Measurements from ENCODE around the gene KRT14. TPM values are rescaled to one million over a fixed set of nuclear protein-coding genes. Genes with fewer than 3 reads are reported as not detected.
"Not testable (repeated sequence)": the region's sequence is repeated elsewhere in the genome, so short reads cannot be mapped to it uniquely, and the experiment has no call there.

Gene KRT14
- total RNA-seq, 1 donor from 2014 or later: not detected

DNA sequence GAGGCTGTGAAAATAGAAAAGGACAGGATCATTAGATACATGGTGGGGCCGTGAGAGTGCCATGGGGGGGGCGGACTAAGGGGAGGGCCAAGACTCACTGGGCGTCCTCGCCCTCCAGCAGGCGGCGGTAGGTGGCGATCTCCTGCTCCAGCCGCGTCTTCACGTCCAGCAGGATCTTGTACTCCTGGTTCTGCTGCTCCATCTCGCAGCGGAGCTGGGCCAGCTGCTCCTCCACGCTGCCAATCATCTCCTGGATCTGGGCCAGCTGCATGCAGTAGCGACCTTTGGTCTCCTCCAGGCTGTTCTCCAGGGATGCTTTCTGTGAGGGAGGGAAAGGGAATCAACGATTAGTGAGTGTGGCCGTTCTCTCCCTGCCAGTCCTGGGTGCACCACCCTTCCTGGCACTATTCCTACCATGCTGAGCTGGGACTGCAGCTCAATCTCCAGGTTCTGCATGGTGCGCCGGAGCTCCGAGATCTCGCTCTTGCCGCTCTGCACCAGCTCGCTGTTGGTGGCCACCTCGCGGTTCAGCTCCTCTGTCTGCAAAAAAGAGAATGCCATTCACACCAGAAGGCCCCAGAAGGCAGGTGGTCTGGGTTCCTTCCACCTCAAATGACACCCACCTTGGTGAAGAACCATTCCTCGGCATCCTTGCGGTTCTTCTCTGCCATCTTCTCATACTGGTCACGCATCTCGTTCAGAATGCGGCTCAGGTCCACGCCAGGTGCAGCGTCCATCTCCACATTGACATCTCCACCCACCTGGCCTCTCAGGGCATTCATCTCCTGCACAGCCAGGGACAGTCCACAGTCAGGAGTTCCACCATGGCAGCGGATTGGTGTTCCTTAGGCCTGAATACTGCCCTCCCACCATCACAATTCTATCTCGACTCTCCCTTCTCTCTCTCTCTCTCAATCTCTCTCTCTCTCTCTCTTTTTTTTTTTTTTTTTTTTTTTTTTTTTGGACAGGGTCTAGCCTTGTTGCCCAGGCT lies 3.3 kb downstream of the KRT14 start:
- no peaks in the 10 kb centered on the region for H3K4me1 Mint-ChIP-seq (ENCODE audit: low read depth)
- no peaks in the 10 kb centered on the region for H3K9me3 Mint-ChIP-seq
- intact Hi-C loops (cut with micrococcal nuclease): no loop called here
- H3K27ac Mint-ChIP-seq: no peak overlapping the region
- H3K4me3 Mint-ChIP-seq: no peak overlapping the region
- H3K27me3 Mint-ChIP-seq (ENCODE audit: insufficient read depth): peaks cover 20% of the 10 kb centered on the region
- no peaks in the 10 kb centered on the region for H3K36me3 Mint-ChIP-seq (ENCODE audit: low read depth)
- no peak for DNase-seq (ENCODE audit: low spot score)

DNA sequence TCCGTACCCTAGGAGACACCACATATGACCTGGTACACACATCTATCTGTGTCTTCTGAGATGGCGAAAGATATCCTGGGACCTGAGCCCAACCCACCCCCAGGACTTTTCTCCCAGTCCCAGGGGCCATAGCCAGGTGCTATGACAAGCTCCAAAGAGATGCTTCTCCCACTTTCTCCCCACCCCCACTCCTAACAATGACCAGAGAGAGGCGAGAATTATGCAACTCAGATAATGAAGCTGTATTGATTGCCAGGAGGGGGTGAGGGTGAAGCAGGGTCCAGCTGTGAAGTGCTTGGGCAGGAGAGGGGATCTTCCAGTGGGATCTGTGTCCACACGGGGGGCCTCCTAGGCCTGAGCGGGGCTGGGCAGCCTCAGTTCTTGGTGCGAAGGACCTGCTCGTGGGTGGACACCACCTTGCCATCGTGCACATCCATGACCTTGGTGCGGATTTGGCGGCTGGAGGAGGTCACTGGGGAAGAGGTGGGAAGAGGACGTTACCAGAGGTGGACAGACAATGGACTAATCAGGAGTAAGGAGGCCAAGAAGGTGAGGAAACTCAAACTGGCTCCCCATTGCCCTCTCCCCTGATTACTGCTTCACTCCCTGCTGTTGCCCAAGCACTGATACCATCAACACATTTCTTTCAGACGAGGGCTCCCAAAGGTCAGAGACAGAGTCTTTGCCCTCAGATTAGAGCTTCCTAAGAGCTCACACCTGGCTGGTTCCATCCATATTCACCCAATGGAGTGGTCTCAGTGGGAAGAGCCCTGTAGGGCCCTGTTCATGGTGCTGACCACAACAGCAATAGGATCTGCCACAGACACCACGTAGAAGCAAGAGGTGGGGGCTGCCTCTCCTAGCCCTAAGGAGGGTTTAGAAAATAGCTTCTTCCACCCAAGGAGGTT lies 4.4 kb downstream of the KRT14 start:
- H3K36me3 Mint-ChIP-seq (ENCODE audit: low read depth); H3K27ac Mint-ChIP-seq; intact Hi-C loops (cut with micrococcal nuclease); H3K4me1 Mint-ChIP-seq (ENCODE audit: low read depth); H3K4me3 Mint-ChIP-seq; H3K9me3 Mint-ChIP-seq; DNase-seq (ENCODE audit: low spot score): not testable (repeated sequence)
- H3K27me3 Mint-ChIP-seq (ENCODE audit: insufficient read depth): peaks cover 25% of the 10 kb centered on the region

DNA sequence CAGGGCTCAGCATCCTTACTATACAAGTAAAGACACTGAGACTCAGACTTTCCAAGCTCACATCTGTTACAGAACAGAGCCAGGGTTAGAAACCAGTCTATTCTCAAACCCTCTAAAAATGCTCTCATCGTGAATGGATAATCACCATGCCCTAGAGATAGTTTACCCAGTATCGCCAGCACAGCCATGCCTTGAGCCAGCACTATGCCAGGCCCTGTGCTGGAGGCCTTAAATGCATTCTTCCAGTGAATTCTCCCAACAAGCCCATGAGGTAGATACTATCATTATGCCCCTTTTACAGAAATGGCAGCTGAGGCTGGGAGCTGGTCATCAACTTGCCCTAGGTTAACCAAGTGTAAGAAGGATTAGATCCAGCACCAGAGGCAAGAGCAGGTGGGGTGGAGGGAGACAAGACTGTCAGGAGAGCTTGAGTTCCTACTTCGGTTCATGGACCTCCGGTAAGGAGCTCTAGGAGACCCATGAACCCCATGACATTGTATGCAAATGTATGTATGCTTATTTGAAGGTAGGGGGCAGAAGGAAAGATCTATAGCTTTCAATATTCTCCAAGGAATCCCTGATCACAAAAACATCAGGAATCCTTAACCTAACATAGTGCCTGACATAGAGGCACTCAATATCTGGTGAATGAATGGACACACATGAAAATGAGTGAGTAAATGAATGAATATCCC lies 5.2 kb downstream of the KRT14 start:
- no peaks in the 10 kb centered on the region for H3K9me3 Mint-ChIP-seq
- intact Hi-C loops (cut with micrococcal nuclease): no loop called here
- no peak overlapping the region for H3K27ac Mint-ChIP-seq
- H3K36me3 Mint-ChIP-seq (ENCODE audit: low read depth): no peaks in the 10 kb centered on the region
- no peak for DNase-seq (ENCODE audit: low spot score)
- H3K4me3 Mint-ChIP-seq: no peak overlapping the region
- H3K27me3 Mint-ChIP-seq (ENCODE audit: insufficient read depth): peaks cover 23% of the 10 kb centered on the region
- H3K4me1 Mint-ChIP-seq (ENCODE audit: low read depth): no peaks in the 10 kb centered on the region

DNA sequence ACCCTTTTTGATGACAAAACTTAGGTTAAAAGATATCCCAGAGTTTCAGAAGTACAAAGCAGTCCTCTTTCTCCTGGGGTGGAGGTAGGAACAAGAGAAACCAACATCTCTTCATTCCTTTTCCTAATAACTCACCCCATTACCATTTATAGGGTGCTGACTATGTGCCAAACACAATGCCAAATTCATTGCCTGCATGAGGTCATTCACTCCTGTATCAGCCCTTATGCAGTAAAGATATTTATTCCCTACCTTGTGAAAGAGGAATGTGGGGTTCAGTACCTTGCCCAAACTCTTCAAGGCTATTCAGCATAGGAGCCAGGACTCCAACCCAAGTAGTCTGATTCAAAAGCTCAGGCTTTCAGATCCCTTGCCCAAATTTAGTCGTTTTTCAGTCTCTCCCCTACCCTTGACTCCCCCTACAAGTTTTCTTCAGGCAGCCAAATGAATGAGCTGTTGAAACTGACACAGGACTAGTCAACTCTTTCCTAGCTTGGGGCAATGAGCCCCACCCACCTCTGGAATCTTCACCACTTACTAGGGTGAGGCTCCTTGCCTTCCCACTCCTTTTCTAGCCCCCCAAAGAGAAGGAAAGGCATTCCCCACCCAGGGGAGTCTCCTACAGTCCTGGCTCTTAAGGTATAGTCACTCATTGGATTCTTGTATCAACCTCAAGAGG lies 5.9 kb downstream of the KRT14 start:
- H3K4me3 Mint-ChIP-seq: no peak overlapping the region
- no peak overlapping the region for H3K27ac Mint-ChIP-seq
- no peaks in the 10 kb centered on the region for H3K36me3 Mint-ChIP-seq (ENCODE audit: low read depth)
- intact Hi-C loops (cut with micrococcal nuclease): no loop called here
- no peak for DNase-seq (ENCODE audit: low spot score)
- no peaks in the 10 kb centered on the region for H3K9me3 Mint-ChIP-seq
- H3K27me3 Mint-ChIP-seq (ENCODE audit: insufficient read depth): peaks cover 23% of the 10 kb centered on the region
- H3K4me1 Mint-ChIP-seq (ENCODE audit: low read depth): no peaks in the 10 kb centered on the region

DNA sequence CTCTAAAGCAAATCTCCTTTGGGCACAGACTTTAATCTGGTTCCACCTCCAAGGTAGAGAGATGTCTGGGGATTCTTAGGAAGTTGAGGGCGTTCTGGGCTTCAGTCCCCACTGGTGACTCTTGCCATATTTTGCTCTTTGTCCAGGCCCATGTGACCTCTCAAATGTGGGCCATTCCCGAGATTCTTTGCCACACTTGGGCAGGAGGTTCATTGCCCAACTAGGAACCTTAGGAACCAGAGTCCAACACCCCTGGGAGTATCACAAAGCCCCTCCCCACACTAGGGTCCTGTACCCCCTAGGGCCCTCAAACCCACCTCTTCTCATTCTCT lies 6.5 kb downstream of the KRT14 start:
- no peak for DNase-seq (ENCODE audit: low spot score)
- Mint-ChIP-seq H3K4me3 (no peak overlapping the region), H3K9me3 (no peaks in the 10 kb centered on the region), H3K27me3 (ENCODE audit: insufficient read depth) (peaks cover 23% of the 10 kb centered on the region), H3K36me3 (ENCODE audit: low read depth) (no peaks in the 10 kb centered on the region), H3K4me1 (ENCODE audit: low read depth) (no peaks in the 10 kb centered on the region), H3K27ac (no peak overlapping the region)
- intact Hi-C loops (cut with micrococcal nuclease): no loop called here

DNA sequence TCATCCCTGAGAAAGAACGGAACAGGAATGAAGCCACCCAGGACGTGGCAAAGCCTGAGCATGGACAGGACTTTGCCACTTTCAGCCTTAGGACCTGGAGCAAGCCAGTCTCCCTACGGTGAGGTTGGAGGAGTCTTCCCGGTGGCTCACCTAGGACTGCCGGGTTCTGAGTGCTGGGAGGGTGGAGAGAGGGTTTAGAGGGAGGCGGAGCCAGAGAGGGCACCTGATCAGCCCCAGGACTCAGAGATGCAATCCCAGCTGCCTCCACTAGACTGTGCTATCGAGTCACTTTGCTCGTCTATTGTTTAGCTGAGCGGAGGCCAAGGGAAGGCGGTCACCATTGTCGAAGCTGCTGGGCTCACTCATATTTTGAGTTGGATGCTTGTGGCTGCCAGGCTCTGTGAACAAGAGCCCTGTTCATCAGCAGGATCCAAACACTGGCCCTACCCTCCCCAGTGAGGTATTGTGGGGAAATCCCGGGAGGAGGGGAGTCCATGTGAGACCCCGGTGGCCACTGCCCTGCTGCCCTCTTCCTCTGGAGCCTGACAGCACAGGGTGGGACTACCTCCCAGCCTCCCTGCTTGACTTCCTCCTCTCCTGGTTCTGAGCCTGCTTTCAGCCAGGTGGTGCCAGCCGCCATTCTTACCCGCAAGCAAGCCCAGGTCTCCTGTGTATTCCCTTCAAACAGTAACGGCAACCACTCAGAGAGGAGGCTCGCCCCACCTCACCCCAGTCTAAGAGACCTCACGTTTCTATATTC lies 7.0 kb downstream of the KRT14 start:
- H3K9me3 Mint-ChIP-seq: no peaks in the 10 kb centered on the region
- H3K4me1 Mint-ChIP-seq (ENCODE audit: low read depth): no peaks in the 10 kb centered on the region
- H3K36me3 Mint-ChIP-seq (ENCODE audit: low read depth): no peaks in the 10 kb centered on the region
- no peak overlapping the region for H3K4me3 Mint-ChIP-seq
- peak; percentile 62 for DNase-seq (ENCODE audit: low spot score)
- H3K27me3 Mint-ChIP-seq (ENCODE audit: insufficient read depth): peaks cover 23% of the 10 kb centered on the region
- intact Hi-C loops (cut with micrococcal nuclease): loop anchor here (1.0 kb wide), 3 partner anchors 30 to 83 kb away; no protein-coding TSS in a partner anchor
- H3K27ac Mint-ChIP-seq: no peak overlapping the region

DNA sequence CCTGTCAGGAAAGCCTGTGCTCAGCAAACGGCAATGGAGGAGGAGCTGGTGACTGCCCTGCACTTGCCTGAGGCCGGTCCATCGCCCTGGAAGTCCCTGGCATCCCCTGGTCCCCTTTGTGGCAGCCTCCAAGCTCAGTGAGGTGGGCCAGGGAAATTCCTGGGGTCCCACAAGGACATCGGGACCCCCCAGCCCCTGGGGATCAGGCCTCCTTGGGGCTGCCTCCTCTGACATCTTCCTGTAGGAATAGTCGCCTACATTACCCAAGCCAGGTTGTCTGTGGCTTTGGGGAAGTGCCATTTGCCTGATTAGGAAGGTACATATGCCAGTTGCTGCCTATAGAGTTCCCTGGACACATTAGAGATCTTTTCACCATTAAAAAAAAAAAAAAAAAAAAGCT lies 7.7 kb downstream of the KRT14 start:
- Mint-ChIP-seq H3K4me1 (ENCODE audit: low read depth) (no peaks in the 10 kb centered on the region), H3K4me3 (no peak overlapping the region), H3K27me3 (ENCODE audit: insufficient read depth) (peaks cover 23% of the 10 kb centered on the region), H3K27ac (no peak overlapping the region), H3K9me3 (no peaks in the 10 kb centered on the region), H3K36me3 (ENCODE audit: low read depth) (no peaks in the 10 kb centered on the region)
- no peak for DNase-seq (ENCODE audit: low spot score)
- intact Hi-C loops (cut with micrococcal nuclease): loop anchor here (1.0 kb wide), 3 partner anchors 30 to 83 kb away; no protein-coding TSS in a partner anchor

DNA sequence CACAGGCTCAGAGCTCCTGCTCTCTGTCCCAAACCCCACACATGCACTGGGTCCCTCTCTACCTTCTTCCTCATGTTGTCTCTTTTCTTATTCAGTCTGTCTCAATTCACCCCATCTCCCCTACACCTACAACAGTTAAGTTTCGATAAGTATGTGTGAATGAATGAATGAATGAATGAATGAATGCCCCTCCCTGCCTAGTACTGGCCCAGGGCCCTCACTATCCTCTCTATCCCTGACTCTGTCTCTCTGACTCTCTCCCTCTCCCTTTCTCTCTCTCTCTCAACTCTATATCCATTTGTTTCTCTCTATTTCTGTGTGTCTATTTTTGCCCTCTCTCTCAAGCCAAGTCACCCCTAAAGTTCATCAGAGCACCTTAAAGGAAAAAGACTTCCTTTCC lies 8.2 kb downstream of the KRT14 start:
- H3K27ac Mint-ChIP-seq: no peak overlapping the region
- no peaks in the 10 kb centered on the region for H3K4me1 Mint-ChIP-seq (ENCODE audit: low read depth)
- H3K27me3 Mint-ChIP-seq (ENCODE audit: insufficient read depth): peaks cover 24% of the 10 kb centered on the region
- intact Hi-C loops (cut with micrococcal nuclease): no loop called here
- DNase-seq (ENCODE audit: low spot score): no peak
- H3K9me3 Mint-ChIP-seq: no peaks in the 10 kb centered on the region
- H3K4me3 Mint-ChIP-seq: no peak overlapping the region
- no peaks in the 10 kb centered on the region for H3K36me3 Mint-ChIP-seq (ENCODE audit: low read depth)

DNA sequence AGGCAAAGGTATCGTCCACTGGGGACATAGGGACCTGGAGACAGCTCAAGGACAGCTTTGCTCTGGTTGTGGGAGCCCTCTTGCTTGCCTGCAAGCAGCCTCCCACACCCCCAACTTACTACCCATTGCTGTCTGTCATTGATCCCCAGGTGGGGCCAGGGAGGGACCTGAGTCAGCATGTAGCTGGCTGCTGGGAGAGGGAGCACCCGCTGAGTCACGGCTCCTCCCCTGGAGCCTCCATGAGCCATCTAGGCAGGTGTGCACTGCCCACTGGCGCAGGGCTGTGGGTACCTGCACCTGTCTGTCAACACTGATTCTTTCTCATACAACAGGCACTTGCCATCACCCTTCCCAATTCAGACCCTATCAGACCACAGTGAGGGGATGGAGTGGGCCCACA lies 10.0 kb downstream of the KRT14 start:
- peaks cover 26% of the 10 kb centered on the region for H3K27me3 Mint-ChIP-seq (ENCODE audit: insufficient read depth)
- H3K36me3 Mint-ChIP-seq (ENCODE audit: low read depth); H3K9me3 Mint-ChIP-seq; H3K4me1 Mint-ChIP-seq (ENCODE audit: low read depth); intact Hi-C loops (cut with micrococcal nuclease); DNase-seq (ENCODE audit: low spot score); H3K4me3 Mint-ChIP-seq; H3K27ac Mint-ChIP-seq: not testable (repeated sequence)

DNA sequence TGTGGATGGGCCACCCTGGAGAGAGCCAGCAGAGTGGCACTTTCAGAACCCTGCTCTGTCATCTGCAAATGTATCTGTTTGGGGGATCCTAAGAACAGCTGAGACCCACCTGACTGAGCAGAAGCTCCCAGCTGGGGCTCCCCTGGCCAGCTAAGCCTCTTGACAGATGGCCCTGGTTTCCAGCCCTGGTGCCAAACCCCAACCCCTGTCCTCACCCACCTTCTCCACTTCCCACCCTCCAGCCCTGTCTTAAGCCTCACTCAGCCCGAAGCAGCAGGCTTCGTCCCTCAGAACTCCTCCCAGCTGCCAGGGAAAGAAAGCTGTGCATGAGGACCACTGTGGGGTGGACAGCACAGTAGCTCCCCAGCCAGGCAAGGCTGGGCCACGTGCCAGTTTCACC lies 11.4 kb downstream of the KRT14 start:
- no peak for DNase-seq (ENCODE audit: low spot score)
- Mint-ChIP-seq H3K27me3 (ENCODE audit: insufficient read depth) (peaks cover 27% of the 10 kb centered on the region), H3K4me3 (no peak overlapping the region), H3K36me3 (ENCODE audit: low read depth) (no peaks in the 10 kb centered on the region), H3K4me1 (ENCODE audit: low read depth) (no peaks in the 10 kb centered on the region), H3K27ac (no peak overlapping the region), H3K9me3 (no peaks in the 10 kb centered on the region)
- intact Hi-C loops (cut with micrococcal nuclease): no loop called here

DNA sequence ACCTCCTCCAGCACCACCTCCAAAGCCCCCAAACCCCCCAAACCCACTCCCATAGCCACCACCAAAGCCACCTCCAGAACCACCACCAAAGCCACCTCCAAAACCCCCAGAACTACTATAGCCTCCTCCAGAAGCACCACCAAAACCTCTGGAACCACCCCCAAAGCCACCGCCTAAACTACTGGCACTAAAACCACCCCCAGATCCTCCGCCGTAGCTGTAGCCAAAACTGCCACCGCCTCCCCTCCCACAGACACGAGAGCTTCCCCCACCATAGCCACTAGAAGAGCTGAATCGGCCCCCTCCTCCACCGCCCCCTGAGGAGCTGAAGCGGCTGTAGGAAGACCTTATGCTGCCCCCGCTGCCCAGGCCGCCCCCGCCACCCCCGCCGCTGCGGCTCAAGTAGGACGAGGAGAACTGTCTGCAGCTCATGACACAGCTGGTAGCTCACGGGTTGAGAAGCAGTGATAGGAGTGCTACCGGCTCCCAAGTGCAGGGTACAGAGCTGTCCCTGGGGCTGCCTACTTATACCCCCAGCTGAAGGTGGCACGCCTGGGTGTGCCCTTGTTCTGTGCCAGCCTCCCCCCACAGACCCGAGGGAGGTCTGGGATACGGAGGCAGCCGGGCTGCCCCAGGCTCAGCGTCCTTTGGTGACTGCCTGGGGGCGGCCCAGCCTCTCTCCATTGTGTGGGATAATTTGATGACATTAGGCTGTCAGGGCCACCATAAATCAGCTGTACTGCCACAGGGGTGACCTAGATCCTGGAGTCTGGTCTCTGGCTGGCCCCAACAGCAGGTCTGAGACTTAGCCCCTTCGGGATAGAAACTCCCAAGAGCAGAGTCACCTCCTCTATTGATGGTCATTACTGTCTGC lies 14.9 kb downstream of the KRT14 start, which contains the start of gene KRT9:
KRT9 (minus strand) TSS at position 499 of the 874 bp plus-strand sequence; CDS start at position 432, 67 bp downstream.
- H3K36me3 Mint-ChIP-seq (ENCODE audit: low read depth): no peaks in the 10 kb centered on the region
- peaks cover 16% of the 10 kb centered on the region for H3K27me3 Mint-ChIP-seq (ENCODE audit: insufficient read depth)
- no peak within 1 kb of the TSS for H3K4me3 Mint-ChIP-seq
- no peak for DNase-seq (ENCODE audit: low spot score)
- no peaks in the 10 kb centered on the region for H3K4me1 Mint-ChIP-seq (ENCODE audit: low read depth)
- peaks cover 8% of the 10 kb centered on the region for H3K9me3 Mint-ChIP-seq
- intact Hi-C loops (cut with micrococcal nuclease): no loop called here
- no peak within 1 kb of the TSS for H3K27ac Mint-ChIP-seq
